HG03520 (cell line): Measurements from ENCODE around the gene ITPKC.

Experiments
- ATAC-seq: cut with Tn5 transposase; IDR thresholded peaks from one replicate; pipeline ENCODE4 v1.9.1; 2021; ENCODE audit warnings: mild to moderate bottlenecking, moderate library complexity; ENCODE audit not compliant: unreplicated experiment

The ITPKC gene

DNA sequence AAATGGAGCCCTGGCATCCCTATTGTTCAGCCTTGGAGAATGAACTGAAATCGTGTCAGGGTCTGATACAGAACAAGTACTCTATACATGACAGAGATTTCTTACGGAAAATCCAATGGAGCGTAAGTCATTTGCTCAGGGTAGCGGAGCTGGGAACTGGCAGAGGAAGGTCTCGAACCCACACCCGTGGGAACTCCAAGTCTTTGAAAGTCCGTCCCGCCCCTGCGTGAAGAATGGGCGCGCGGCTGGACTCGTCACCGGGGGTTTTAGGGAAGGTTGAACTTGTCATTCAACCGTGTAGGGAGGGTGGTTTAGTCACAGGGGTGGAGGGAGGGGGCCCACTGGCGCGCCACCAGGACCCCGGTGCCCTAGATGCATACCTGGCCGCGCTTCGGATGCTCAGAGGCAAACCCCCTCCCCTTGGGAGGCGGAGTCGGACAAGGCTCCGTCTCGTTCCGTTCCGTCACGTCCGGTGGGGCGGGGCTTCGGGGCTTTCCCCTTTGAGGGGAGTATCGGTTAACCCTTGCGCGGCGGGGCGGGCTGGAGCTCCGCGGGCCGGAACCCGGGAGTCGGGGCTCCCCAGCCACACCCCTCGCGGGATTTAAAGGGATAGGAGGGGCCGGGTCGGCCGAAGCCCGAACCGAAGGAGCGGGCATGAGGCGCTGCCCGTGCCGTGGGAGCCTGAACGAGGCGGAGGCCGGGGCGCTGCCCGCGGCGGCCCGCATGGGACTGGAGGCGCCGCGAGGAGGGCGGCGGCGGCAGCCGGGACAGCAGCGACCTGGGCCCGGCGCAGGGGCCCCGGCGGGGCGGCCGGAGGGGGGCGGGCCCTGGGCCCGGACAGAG, at the start of gene ITPKC, which contains the start of gene COQ8B:
Gene ITPKC (plus strand): TSS at position 631 of the 843 bp plus-strand sequence. CDS start 24 bp downstream, at position 655.
Gene COQ8B (minus strand): TSS at position 405 of the 843 bp plus-strand sequence. CDS start 2,254 bp downstream, outside the sequence.
- ATAC-seq: peak; percentile 69

DNA sequence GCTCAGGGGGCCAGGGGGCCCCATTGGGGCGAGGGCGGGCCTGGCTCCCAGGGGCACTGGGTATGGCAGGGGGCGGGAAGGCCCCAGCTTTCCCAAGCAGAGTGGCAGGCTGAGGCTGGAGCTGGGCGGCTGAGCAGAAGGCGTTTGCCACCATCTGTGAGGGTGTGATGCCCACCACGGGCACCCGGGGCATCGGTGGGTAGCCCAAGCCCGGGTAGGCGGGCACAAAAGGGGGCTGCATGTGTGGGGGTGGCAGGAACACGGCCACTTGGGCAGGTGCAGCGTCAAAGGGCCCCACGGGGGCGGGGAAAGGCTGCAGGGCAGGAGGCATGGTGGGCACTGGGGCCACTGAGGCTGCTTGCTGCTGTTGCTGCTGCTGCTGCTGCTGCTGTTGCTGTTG, 49.3 kb upstream of the ITPKC start:
- ATAC-seq: no peak

DNA sequence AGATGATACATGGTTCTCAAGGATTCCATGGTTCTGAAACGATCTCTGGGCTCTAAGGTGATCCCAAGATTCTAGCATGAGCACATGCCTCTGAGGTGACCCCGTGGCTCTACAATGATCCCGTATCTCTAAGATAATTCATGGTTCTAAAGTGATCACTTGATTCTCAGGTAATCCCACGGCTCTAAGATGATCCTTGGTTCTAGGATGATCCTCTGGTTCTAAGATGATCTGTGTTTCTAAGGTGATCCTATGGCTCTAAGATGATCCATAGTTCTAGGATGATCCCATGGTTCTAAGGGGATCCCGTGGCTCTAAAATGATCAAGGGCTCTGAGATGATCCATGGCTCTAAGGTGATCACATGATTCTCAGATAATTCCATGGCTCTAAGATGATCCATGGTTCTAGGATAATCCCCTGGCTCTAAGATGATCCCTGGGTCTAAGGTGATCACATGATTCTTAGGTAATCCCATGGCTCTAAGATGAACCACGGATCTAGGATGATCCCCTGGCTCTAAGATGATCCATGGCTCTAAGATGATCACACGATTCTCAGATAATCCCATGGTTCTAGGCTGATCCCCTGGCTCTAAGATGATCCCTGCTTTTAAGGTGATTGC, 47.8 kb upstream of the ITPKC start:
- ATAC-seq: no peak

DNA sequence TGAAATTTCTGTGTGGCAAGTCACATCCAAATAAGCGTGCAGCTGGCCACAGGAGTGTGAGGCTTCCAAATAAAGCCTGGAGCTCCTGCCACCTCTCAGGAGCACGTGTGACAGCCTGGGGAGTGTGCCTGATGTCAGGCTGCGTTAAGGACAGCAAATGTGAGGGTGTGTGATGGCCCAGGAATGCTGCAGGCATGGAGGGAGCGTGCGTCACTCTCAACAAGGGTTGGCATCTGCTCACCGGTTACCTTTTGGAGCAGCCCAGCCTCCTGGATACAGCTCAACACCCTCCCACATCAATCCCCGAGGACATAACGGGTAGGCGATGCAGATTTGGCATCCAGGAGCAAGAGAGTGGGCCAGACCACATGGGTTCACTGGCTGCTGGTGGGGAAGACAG, 45.5 kb upstream of the ITPKC start:
- no peak for ATAC-seq

DNA sequence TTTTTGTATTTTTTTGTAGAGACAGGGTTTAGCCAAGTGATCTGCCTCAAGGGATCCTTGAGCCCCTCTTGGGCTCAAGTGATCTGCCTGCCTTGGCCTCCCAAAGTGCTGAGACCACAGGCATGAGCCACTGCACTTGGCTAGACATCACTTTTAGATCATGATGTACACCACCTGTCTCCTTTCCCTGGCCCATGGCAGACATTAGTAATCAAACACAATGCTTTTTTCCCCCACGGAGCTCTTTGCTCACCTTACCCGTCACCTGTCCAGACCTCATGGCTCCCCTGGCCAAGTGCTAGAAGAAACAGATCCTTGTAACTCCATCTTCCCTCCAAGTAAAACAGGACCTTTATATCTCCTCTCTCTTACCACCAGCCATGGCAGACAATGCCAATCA, 44.9 kb upstream of the ITPKC start:
- ATAC-seq: no peak

DNA sequence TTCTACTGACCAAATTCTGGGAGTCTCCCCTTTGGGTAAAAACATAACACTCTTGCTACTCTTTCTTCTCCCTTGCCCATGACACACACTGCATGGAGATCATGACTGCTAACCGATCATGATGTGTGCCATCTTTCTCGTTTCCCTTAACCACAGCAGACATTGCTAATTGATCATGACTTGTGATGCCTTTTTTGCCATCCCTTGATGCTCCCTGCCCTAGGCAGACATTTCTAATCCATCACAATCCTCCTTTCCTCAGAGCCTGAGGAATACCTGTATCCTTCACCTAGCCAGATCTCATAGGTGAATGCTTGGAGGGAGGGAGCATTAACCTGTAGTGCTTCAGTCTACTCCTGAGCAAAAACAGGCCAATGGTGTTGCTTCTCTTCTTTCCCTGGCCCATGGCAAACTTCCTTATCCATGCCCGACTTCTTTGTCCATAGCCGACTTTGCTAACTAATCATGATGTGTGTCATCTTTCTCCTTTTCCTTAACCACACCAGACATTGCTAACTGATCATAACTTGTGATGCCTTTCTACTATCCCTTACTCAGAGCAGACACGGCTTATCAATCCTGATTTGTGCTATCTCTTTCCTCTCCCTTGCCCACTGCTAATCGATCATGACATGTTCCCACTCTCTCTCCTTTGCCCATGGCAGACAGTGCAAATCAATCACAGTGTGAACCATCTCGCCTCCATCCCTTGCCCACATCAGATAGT, 44.2 kb upstream of the ITPKC start:
- ATAC-seq: no peak

DNA sequence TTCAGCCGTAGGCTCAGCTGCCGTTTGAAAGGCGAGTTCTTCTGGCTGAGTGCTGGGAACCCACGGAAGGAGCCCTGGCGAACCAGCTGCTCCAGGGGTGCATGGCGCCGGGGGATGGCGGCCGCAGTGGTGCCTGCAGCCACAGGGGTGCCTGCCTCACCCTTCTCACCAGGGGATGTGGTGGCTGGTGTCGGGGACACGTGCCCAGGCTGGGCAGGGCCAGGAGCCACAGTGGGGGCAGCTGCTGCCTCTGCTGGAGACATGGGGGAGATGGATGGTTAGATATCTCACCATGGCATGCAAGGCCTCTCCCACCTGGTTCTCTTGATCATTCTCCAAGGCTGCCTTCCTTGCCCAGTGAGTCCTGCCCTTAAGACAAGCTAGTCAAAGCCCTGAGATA, 43.5 kb upstream of the ITPKC start:
- no peak for ATAC-seq

DNA sequence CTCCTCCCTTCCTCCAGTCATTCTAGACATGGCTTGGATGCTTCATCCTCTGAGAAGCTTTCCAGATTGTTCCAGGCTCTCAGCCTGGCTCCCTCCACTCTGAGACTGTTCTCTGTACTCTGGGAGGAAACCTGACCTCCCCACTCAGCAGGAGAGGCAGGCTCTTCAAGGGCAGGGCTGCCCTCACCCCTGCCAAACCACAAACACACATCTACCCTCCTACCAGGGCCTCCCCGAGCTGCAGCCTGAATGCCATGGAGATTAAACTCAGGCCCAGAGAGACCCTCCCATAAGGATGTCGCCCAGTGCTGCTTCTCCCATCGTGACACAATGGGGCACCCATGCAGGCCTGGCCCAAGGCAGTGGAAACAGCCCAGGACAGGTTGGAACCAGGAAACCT, 42.6 kb upstream of the ITPKC start:
- ATAC-seq: no peak

DNA sequence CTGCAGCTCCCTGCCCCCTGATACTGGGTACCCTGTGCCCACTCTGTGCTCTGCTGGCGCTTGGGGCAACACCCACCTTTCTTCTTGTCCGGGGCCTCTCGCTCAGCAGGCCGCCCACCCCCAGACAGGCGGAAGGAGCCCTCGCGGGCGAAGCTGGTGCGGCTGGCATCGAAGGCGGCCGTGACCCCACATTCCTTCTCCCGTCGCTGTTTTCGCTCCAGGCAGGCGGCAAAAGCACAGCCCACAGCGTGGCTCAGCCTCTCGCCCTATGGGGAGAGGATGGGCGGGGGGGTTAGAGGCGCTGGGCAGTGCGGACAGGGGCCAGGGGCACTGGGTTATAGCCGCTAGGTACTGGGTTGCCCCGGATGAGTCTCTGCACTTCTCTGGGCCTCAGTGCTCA, 39.8 kb upstream of the ITPKC start:
- no peak for ATAC-seq

DNA sequence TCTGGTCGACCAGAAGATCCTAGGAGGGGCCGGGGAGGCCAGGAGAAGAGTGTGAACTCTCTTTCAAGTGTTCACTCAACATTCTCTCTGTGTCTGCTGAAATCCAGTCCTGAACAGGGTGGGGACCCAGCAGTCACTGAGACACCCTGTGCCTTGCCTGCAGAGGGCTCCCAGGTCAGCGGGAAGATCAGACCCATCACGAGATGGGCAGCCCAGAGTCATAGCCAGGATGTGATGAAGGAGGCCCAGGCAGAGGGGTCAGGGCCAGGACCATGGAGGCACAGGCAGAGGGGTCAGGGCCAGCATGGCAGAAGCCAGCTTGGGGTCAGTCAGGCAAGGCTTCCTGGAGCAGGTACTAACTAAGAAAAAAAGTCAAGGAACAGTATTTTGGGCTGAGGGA, 35.9 kb upstream of the ITPKC start:
- no peak for ATAC-seq

DNA sequence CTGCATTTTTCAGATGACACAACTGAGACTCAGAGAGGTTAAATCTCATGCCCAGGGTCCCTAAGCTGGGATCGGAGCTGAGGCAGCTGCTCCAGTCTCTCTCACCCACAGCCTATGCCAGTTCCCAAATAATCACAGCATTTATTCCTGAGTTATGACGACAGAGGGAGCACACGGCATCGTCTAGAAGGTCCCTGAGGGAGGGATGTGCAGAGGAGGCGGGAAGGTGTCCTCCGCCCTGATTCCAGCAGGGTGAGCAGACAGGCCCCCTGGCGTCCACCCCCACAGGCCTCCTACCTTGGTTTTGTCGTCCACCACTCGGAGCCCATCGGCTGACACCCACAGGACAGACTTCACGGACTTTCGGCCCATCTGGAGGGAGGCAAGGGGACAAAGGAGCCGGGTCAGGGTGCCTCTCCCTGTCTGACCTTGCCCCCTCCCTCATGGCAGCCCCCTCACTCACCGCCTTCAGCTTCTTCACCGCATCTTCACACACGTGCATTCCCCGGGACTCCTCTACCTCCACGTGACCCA, 34.4 kb upstream of the ITPKC start:
- ATAC-seq: no peak

DNA sequence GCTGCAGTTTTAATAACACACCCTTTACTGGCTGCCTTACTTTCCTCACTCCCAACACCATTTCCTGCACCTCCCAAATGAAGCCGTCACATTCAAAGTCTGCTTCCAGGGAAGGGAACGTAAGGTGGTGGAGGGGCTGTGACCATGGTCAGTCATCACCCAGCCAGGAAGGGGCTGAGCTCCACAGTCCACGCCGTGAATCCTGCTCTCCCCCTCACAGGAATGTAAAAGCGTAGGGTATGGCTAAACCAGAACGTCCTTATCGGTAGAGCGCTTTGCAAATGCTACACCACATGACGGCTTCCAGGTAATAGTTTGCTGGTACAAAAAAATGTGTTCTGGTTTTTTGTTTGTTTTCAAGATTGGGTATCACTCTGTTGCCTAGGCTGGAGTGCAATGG, 33.5 kb upstream of the ITPKC start:
- ATAC-seq: no peak

DNA sequence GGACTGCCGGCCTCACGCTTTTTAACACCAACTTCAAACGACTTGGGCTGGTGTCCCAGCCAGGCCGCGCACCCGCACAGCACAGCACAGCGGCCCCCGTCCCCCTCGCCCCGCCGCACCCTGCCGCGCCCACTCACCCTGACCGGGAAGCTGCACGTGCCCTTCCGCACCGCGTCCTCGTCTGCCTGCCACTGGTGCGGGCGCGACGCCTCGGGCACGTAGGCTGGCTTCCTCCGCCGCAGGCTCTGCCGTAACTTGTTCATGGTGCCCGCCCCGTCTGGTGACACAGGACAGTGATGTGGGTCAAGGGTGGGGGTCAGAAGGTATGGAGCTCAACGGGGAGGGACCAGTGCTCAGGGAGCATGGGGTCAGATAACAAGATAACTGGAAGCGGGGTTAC, 32.6 kb upstream of the ITPKC start:
- ATAC-seq: no peak

DNA sequence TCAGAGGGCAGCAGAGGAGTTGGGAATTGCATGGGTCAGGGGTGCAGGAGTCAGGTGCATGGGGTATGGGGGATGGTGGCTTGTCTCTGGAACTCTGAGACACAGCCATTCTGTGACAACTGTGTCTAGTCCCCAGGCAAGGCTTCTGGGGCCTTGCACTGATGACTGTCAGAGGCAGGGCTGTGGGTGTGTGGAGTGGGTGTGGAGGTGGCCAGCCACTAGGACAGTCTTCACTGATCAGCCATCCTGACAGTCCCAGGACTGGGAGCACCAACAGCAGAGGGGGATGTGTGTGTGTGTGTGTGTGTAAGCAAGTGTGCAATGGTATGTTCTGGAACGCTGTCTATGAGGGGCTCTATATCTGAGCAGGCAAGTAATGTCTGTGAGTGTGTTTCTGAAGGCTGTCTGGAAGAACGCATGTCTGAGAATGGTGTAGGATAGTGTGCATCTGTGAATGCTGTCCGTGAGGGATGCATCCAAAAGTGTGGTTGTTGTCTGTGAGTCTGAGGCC, 31.8 kb upstream of the ITPKC start:
- no peak for ATAC-seq

DNA sequence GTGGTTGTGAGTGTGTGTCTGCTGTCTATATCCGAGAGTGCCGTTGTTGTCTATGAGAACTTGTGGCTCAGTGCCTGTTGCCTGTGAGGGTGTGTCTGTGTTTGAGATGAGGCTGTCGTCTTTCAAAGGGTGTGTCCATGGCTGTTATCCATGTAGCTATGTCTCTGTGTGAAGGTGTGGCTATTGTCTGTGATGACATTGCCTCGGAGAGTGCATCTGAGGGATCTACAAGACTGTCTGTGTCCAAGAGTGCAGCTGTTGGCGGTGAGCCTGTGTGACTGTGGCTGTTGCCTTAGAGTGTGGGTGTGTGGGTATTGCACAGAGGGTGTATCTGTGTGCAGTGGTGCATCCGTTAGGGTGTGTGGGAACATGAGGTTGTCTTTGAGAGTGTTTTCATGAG, 31.3 kb upstream of the ITPKC start:
- no peak for ATAC-seq

DNA sequence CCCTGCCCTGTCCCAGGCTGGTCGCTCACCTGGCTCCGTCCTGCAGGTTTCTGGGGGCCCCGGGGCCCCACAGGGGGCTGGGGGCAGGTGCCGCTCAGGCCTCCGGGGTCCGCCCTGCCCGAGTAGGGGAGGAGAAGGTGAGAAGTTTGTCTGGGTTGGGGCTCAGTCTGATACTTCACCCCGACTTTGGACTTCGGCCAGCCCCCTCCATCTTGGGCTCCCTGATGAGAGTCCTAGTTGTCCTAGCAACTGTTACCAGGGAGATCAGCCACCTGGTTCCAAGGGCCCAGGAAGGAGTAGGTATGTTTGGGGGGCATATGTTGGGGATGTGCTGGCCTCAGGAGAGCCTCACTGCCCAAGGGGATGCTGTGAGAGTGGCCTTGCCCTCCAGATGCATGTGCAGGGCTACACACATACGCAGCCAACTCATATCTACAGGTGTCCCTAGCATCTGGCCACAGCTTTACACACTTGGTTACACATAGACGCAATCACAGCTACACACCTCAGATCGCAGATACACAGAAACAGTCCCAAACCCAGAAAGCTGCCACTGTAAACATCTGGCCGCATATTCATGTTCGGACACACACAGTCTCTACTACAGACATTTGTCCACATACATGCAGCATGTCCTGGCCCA, 29.9 kb upstream of the ITPKC start:
- no peak for ATAC-seq

DNA sequence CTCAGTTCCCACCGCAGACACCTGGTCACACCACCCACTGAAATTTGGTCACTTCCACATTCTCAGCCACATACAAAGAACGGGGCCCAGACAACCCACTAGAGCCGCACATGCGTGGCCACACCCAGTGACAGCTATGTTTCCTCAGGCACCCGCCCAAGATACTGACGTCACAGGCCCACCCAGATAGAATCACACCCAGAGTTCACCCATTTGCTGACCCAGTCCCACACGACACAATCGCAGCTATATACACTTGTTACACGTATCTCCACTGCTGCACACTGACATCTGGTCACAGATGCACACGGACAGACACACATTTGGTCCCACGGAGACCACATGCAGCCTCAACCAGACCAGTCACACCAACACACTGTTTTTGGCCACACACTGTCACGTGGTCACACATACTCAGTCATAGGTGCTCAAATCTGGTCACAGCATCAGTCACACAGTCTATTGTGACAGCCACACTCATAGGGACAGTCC, 29.3 kb upstream of the ITPKC start:
- no peak for ATAC-seq

DNA sequence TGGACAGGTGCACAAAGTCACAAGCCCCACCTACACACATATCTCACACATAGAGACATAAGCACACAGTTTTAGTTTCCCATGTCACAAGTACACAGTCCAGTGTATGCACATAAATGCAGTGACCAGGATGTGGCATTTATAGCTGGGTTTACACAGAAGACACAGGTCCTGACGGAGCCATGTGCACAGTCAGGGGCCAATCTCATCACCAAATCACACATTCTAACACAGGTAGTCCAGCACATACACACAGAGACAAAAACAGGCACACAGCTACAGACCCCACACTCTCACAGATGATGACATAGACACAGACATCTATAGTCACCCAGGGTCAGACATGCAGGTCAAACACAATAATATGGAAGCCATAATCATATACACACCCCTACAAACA, 28.6 kb upstream of the ITPKC start:
- no peak for ATAC-seq

DNA sequence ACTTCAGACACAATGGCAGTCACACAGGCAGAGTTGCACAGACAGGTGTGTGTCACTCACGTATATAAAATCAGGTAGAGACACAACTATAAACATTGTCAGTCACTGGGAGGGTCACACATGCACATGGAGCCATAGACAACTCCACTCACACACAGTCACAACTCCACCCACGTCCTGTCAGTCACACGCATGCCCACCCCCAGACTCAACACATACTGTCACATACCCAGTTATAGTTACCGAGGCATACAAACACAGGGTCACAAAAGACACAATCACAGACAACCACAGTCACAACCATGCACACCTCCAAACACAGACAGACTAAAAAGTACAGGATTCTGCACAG, 27.9 kb upstream of the ITPKC start:
- ATAC-seq: no peak

DNA sequence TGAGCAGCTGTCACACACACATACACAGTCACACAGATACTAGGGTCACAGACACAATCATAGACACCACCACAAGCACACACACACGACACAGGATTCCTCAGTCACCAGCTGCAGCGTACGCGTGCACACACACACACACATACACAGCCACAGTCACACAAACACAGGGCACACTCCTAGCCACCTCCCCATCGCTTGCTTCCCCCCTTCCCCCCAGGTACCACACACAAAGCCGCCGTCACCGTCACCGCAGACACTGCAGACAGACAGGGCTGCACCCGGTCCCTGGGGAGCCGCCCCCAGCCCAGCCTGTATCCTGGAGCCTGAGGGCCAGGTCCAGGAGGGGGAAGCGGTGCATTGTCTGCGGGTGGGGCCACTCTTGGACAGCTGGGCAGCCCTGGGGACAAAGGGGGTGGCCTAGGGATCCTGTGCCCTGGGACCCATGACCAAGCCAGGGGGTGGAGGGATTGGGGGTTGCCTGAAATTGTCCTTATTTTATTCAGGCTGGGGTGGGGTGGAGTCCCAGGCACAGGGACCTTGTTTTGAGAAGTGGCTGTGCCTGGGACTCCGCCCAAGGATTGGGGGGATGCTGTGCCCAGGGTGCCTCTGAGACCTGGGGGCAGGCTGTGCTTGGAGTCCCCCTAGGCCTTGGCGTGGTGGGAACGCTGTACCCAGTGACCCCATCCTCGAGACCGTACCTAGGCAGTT, 27.4 kb upstream of the ITPKC start:
- no peak for ATAC-seq
